Neutrophil (primary cell): ENCODE data around the gene CFAP92.

Experiments
- H3K27ac ChIP-seq: fragments of 200-600 bp; sonication (generic); 2 replicates; pipeline ENCODE4 v1.5.1; 2016; ENCODE audit warnings: mild to moderate bottlenecking, moderate library complexity
- H3K27me3 ChIP-seq: fragments of 200-600 bp; sonication (generic); 2 replicates; pipeline ENCODE4 v1.6.0; 2016; ENCODE audit warnings: mild to moderate bottlenecking
- H3K36me3 ChIP-seq: fragments of 200-600 bp; sonication (generic); 2 replicates; pipeline ENCODE4 v1.5.1; 2017
- H3K4me1 ChIP-seq, 2 experiments: fragments of 200-600 bp in 1 of 2; sonication (generic) in 1 of 2; 1 replicate in 1 of 2; 2 replicates in 1 of 2; pipeline versions ENCODE4 v1.5.1 to v1.6.1; 2013 to 2016; ENCODE audit warnings: low read depth in 1 of 2, low read length in 1 of 2, mild to moderate bottlenecking in 1 of 2, moderate library complexity in 1 of 2; ENCODE audit not compliant: control insufficient read depth in 1 of 2, insufficient read depth in 1 of 2
- H3K4me3 ChIP-seq, 2 experiments: fragments of 200-600 bp in 1 of 2; sonication (generic) in 1 of 2; 1 replicate in 1 of 2; 2 replicates in 1 of 2; pipeline ENCODE4 v1.5.1; 2013 to 2016; ENCODE audit warnings: low read depth in 1 of 2, low read length in 1 of 2, mild to moderate bottlenecking in 1 of 2, moderate library complexity in 1 of 2
- H3K9me3 ChIP-seq: fragments of 200-600 bp; sonication (generic); 2 replicates; pipeline ENCODE4 v1.5.1; 2016
- TF ChIP-seq, protein P1 (sequence below): fragments of 200-600 bp; sonication (generic); IDR thresholded peaks from 2 replicates; pipeline ENCODE4 v1.5.1; 2016; ENCODE audit warnings: antibody characterized with exemption

The CFAP92 gene

DNA sequence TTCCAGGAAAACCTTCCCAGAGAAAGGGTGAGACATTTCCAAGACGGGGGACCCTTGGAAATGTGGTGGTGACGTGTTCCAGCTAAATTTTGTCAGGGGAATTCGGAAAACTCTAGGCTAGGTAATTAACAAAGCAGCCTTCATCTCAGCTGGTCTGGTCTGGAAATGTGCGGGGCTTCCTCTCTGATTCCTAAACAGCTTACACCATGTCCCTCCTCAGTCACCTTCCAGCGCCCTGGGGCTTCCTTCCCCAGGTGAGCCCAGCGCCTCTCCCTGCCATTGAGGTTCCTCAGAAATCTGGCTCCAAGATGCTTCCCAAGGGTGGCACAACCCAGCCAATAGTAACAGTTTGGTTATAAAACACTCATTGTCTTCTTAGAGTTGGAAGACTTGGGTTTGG is 113.9 kb downstream of the CFAP92 start:
- TF ChIP-seq, protein P1, sequence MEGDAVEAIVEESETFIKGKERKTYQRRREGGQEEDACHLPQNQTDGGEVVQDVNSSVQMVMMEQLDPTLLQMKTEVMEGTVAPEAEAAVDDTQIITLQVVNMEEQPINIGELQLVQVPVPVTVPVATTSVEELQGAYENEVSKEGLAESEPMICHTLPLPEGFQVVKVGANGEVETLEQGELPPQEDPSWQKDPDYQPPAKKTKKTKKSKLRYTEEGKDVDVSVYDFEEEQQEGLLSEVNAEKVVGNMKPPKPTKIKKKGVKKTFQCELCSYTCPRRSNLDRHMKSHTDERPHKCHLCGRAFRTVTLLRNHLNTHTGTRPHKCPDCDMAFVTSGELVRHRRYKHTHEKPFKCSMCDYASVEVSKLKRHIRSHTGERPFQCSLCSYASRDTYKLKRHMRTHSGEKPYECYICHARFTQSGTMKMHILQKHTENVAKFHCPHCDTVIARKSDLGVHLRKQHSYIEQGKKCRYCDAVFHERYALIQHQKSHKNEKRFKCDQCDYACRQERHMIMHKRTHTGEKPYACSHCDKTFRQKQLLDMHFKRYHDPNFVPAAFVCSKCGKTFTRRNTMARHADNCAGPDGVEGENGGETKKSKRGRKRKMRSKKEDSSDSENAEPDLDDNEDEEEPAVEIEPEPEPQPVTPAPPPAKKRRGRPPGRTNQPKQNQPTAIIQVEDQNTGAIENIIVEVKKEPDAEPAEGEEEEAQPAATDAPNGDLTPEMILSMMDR: no peak
- H3K4me3 ChIP-seq: peak overlapping the region; percentile 77 to 83
- H3K27ac ChIP-seq: peak overlapping the region; percentile 81
- no peaks in the 10 kb centered on the region for H3K9me3 ChIP-seq
- H3K27me3 ChIP-seq: no peaks in the 10 kb centered on the region
- no peaks in the 10 kb centered on the region for H3K36me3 ChIP-seq
- H3K4me1 ChIP-seq: peaks cover 46 to 50% of the 10 kb centered on the region in 2 experiments

DNA sequence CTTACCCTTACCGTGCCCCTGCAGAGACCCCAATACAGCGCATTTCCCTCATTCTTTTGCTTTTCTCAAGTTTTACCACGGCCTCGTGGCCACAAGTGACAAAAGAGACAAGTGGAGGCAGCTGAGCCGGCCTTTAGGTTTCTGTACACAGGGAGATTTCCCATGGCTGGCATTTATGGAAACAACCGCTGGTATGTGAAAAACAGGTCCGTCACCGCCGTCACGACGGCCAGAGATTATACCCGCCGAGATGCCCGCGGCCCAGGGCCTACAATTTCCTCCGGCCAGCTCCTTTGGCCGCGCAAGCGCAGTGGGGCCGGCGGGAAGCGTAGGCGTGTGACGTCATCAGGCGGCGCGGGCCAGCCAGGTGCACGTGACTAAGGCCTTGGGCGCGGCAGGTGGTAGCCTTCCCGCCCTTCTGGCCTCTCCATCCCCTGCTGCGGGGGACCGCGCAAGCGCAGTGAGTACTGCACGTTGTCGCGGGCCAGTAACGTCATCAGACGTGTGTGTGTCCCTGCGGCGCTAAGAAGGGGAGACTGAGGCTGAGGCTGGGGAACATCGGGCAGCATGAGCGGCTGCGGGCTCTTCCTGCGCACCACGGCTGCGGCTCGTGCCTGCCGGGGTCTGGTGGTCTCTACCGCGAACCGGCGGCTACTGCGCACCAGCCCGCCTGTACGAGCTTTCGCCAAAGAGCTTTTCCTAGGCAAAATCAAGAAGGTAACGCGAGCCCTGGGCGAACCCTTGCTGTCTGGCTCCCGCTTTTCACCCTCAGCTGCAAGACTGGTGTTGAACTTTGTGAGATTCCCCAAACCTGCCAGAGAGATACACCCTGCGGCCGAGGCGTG is 114.5 kb downstream of the CFAP92 start, which contains the start of gene ACAD9:
Gene ACAD9, plus strand, starts transcription at position 496 of the 845 bp plus-strand sequence. Its CDS starts 72 bp downstream, at position 568.
- TF ChIP-seq, protein P1: no peak
- Histone ChIP-seq H3K4me1 (peaks cover 46 to 50% of the 10 kb centered on the region in 2 experiments), H3K27me3 (no peaks in the 10 kb centered on the region), H3K27ac (peak within 1 kb of the TSS; percentile 81), H3K36me3 (no peaks in the 10 kb centered on the region), H3K4me3 (peak within 1 kb of the TSS; percentile 77 to 83), H3K9me3 (no peaks in the 10 kb centered on the region)

DNA sequence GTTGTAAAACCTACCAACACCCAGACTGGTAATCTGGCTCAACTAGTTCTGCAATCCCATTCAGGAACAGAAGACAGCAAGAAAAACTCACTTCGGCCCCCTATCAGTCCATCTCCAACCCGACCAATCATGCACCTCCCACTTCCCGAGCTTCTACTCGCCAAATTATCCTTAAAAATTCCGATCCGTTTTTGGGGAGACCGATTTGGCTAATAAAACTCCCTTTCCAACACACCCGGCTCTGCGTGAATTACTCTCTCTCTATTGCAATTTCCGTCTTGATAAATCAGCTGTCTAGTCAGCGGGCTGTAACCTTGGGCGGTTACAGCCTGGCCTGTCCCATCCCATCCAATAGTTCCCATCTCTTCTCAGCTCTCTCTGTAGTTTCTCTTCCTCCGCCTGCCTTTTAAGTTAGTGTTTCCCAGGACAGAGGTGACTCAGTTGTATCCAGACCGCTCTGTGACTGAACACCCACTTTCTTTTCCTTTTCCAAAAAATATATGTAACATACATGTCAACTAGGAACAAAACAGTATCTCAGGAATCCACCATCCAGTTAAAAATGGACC is 115.2 kb downstream of the CFAP92 start:
- no peaks in the 10 kb centered on the region for H3K27me3 ChIP-seq
- TF ChIP-seq, protein P1: no peak
- H3K4me1 ChIP-seq: peaks cover 46 to 50% of the 10 kb centered on the region in 2 experiments

DNA sequence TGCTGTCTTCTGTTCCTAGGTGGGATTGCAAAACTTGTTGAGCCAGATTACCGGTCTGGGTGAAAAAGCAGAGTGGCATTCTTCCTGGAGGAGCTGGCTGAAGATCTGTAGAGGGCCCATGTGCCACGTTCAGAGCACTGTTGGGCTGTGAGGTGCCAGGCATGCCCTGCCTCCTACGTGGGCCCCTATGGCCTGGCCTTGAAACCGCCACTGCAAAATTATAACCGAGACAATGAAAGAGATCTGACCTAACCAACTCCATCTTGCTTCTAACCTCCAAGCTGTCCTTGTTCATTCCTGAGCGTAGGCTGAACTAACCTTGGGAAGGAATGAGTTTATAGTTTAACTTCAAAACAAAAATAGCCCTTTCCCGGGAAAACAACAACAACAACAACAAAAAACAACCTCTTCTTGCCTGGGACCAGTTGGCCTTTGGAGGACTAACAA is 115.8 kb downstream of the CFAP92 start:
- H3K27ac ChIP-seq: peak overlapping the region; percentile 81
- peak overlapping the region; percentile 77 to 83 for H3K4me3 ChIP-seq
- peaks cover 46 to 50% of the 10 kb centered on the region in 2 experiments for H3K4me1 ChIP-seq
- TF ChIP-seq, protein P1: no peak
- no peaks in the 10 kb centered on the region for H3K9me3 ChIP-seq
- H3K27me3 ChIP-seq: no peaks in the 10 kb centered on the region
- H3K36me3 ChIP-seq: no peaks in the 10 kb centered on the region

More for the DNA sequence above, 115.2 kb downstream of the CFAP92 start:
- Histone ChIP-seq H3K36me3 (no peaks in the 10 kb centered on the region), H3K27ac (peak overlapping the region; percentile 81), H3K4me3 (peak overlapping the region; percentile 77 to 83), H3K9me3 (no peaks in the 10 kb centered on the region)

DNA sequence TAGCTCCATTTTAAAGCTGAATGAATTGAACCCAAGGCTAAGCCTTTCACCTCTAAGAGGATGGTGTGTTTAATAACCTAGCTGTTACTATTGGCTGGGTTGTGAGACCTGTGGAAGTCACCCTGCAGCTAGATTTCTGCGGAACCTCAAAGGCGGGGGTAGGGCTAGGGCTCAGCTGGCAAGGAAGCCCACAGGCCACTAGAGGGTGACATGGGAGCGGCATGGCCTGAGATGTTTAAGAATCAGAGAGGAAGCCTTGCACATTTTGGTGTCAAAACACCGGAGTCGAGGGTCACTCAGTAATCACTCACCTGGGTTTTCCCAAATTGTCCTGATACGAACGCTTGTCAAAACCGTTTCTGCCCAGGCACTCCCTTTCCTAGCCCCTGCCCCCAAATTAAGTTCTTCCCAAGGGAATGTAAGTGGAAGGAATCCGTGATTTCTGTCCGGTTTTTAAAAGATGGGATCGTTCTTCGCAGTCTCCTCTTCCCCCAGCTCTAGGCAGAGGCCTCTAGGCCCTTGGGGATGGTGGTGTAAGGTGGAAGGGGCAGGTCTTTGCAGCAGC is 118.2 kb downstream of the CFAP92 start:
- Histone ChIP-seq H3K9me3 (no peaks in the 10 kb centered on the region), H3K27me3 (no peaks in the 10 kb centered on the region), H3K4me1 (peaks cover 46 to 50% of the 10 kb centered on the region in 2 experiments), H3K4me3 (no peak overlapping the region), H3K27ac (peak overlapping the region; percentile 81), H3K36me3 (no peaks in the 10 kb centered on the region)
- TF ChIP-seq, protein P1: peak; percentile 64
